Stimulated activated CD4-positive, alpha-beta T cell treated with anti-CD3 and anti-CD28 coated beads, Interleukin-4, amount 100 ng/mL, for 24 hours (primary cell): ENCODE data around the gene SNAPC3.
A peak's percentile ranks its signal among the peaks of the same experiment; 100 is the strongest.
"Not testable (repeated sequence)": the region's sequence is repeated elsewhere in the genome, so short reads cannot be mapped to it uniquely, and the experiment has no call there.

Experiments used
- DNase-seq: peaks from one replicate; pipeline ENCODE4 v3.0.0-alpha.2; 2020

SNAPC3 gene

GRCh38 chr9:15422372-15423230 lies at the start of gene SNAPC3:
SNAPC3 (plus strand) TSS chr9:15422876; CDS start chr9:15422880, 4 bp downstream.
- peak; percentile 92 for DNase-seq

DNA sequence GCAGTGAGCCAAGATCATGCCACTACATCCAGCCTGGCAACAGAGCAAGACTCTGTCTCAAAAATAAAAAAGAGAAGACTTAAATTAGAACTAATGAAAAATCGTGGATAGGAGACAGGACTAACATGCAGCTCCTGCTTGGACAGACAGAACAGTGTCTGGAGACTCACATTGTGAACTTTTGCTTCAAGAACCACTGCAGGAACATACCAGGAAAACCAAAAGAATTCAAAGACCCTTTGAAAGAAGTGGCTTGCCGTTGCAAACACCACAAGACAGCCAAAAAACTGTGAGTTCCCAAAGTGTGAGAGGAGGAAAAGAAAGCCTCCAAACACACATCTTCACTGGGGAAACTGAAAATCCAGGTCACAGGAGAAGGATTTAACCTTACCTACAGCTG lies 48.8 kb upstream of the SNAPC3 start:
- DNase-seq: no peak

- DNase-seq: no peak
Observed at GRCh38 chr9:15374310-15374709, 48.4 kb upstream of the SNAPC3 start.

- no peak for DNase-seq
Observed at GRCh38 chr9:15374825-15375224, 47.9 kb upstream of the SNAPC3 start.

DNA sequence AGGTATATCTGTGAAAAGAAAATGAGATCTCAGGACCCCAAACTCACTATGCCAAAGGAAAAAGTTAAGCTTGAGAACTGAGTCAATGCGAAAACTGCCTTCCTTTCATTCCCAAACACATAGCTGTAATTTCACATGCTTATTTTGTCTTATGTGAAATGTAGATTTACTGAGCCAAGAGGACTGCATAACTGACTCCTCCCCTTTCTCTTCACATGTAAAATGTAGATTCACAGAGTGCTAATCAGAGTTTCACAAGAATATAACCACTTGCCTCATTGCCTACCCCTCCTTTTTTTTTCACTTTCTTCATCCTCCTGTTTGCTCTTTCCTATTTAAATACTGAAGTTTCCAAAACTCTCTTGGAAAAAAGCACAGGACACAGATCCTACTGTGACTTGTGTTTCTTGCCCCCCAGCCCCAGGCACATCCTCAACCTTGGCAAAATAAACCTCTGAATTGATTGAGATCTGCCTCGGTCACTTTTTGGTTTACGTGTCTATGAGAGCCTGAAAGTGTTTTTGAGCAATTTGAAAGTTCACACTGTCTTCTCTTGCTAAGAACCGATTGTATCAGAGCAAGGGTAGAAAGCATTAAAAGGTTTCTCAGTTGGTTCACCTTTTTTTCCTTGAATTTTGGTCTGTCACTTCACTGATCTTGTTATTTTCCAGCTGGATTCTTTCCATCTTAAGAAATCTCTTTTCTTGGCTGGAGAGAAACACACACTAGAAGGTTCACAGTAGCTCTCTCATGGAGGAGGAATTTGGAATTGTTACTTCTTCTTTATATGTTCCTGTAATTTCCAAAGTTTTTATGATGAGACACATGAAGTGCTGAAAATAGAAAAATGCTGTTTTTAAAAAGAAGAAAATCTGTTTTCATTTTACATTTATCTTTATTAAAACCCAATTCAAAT lies 44.8 kb upstream of the SNAPC3 start:
- no peak for DNase-seq

- not testable (repeated sequence) for DNase-seq
Observed at GRCh38 chr9:15379317-15379716, 43.4 kb upstream of the SNAPC3 start.

DNA sequence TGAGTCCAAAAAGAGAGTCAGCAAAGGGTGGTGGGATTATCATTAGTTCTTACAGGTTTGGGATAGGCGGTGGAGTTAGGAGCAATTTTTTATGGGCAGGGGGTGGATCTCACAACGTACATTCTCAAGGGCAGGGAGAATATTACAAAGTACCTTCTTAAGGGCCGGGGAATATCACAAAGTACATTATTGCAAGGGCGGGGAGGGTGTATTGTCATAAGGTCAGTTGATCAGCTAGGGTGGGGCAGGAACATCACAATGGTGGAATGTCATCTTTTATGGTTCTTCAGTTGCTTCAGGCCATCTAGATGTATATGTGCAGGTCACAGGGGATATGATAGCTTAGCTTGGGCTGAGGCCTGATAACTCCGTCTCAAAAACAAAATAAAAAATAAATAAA lies 42.8 kb upstream of the SNAPC3 start:
- not testable (repeated sequence) for DNase-seq

DNA sequence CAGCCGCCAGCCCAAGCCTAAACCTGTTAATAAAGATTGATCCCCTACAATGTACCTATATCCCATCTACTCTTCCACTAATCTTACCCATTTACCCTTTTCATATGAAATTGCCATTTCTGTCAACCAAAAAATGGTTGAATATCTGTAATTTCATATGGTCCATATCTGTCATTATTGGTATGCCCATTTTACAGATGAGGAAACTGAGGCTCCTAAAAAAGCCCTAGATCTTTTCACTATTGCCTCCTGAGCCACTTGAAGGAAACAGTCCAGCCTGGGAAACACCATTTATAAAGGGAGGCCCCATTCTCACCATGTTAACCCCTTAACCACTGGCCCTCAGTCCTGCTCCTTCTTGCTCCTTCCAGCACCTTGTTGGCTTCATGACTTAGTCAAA lies 41.2 kb upstream of the SNAPC3 start:
- DNase-seq: no peak

GRCh38 chr9:15386465-15386864 lies 36.2 kb upstream of the SNAPC3 start:
- no peak for DNase-seq

GRCh38 chr9:15389173-15389572 lies 33.5 kb upstream of the SNAPC3 start:
- DNase-seq: no peak

DNA sequence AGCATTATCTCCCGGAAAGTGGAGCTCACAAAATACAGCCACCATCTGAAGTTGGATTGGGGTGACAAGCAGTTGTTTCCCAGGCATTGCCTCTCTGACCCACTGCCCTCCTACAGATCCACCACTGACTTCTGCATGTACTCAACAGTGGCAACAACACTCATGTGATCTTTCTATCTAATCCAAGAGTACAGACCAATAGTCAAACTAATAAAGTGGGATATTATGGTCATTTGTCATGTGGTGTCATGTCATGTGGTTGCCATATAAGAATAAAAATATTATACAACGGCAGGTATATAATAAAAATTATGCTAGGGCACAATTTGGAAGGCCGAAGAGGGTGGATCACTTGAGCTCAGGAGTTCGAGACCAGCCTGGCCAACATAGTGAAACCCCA lies 33.0 kb upstream of the SNAPC3 start:
- no peak for DNase-seq

GRCh38 chr9:15390201-15390600 lies 32.5 kb upstream of the SNAPC3 start:
- DNase-seq: no peak

DNA sequence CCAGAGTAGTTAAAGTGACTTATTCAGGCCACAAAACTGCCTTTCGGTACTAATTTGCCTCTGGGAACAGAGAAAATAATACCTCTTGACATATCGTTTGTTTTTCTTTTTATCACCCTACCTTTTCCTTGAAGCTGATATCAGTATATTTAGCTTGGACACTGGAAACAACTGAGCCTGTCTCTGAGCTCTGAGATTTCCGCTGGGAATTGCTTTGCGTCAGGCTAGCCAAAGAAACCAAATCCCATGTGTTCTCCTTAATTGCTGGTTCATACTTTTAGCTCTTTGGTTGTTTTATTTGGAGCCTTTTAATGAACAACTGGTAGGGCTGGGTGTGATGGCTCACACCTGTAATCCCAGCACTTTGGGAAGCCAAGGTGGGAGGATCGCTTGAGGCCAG lies 30.3 kb upstream of the SNAPC3 start:
- DNase-seq: no peak

DNA sequence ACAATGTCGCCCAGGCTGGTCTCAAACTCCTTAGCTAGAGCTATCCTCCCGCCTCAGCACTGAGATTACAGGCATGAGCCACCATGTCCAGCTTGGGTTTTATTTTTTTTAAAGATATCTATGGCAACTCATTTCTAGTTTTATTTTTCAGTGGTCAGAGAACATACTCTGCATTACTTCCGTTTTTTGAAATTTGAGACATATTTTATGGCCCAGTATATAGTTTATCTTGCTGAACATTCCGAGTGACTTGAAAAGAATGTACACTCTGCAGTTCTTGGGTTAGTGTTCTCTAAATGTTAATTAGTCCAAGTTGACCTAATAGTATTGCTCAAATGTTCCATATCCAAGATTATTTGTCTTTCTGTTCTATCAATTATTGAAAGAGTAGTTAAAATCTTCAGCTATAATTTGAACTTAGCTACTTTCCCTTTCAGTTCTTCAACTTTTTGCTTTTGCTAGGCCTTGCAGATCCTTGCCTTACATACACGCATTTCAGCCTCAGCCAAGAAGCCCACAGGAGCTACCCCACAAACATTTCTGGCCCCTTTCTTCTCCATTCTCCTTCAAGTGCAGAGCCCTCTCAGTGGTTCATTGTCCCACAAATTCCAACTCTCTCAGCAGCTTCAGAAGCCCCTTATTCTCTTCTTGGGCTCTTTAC lies 22.3 kb upstream of the SNAPC3 start:
- DNase-seq: no peak

GRCh38 chr9:15401266-15401665 lies 21.4 kb upstream of the SNAPC3 start:
- DNase-seq: no peak

DNA sequence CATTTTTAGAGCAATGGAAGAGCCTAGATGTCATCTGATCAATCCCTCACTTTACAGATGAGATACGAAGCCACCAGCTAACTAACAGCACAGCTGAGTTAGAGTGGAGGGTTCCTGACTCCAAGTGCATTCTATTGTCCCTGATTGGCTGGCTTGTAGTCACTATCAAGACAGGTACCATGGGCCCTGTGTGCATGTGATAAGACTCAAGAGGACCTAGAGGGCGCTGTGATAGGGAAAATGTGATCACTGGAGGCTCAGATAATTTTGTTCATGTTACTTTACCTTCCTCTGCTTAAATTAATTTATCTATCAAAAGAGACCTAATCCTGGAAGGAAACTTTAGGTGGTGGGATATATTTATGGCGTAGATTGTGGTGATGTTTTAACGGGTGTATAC lies 19.5 kb upstream of the SNAPC3 start:
- DNase-seq: no peak

DNA sequence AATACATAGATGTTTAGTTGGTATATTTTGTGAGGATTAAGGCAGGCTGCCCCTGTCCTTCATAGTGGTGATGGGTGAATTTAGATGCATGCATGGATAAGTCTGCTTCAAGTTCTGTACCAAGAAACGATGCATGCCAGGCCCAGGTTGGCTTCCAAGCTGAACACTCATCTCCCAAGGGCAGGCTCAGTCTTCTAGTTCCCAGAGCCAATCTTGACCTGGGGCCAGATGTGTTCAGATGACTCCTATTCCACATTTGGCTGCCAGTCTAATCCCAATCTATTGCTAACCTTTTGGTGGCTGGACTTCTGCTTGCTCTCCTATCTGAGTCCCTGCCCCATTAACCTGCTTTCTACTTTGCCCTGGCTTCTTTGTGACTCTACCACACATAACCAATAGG lies 18.5 kb upstream of the SNAPC3 start:
- no peak for DNase-seq

DNA sequence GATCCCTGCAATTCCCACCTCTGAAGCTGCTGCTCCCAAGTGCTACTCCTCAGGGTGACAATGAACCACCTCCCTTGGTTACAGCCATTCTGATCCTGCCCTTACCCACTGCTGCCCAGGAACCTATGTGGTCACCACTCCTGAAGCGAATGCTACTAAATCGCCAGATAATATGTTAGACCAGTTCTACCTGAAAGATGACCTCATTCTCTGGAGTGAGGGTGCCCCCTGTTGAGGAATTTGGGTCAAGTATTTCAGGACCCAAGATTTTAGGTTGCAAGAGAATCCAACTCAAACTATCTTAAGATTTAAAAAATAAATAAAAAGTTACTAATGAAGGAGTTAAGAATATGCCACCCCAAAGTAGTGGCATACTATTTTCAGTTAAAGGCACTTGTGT lies 5.8 kb upstream of the SNAPC3 start:
- DNase-seq: peak; percentile 58

- no peak for DNase-seq
Observed at GRCh38 chr9:15417626-15418025, 5.0 kb upstream of the SNAPC3 start.

- DNase-seq: no peak
Observed at GRCh38 chr9:15420796-15421195, 1.9 kb upstream of the SNAPC3 start.

GRCh38 chr9:15421532-15421931 lies 1.1 kb upstream of the SNAPC3 start:
- DNase-seq: no peak

GRCh38 chr9:15421990-15422371 lies 695 bp upstream of the SNAPC3 start:
- DNase-seq: no peak

GRCh38 chr9:15423231-15423985 lies 732 bp downstream of the SNAPC3 start:
- peak; percentile 17 for DNase-seq
